ENCODE measurements around the gene TSPEAR. TPM values are rescaled to one million over a fixed set of nuclear protein-coding genes. Genes with fewer than 3 reads are reported as not detected.
"Not testable (repeated sequence)": the region's sequence is repeated elsewhere in the genome, so short reads cannot be mapped to it uniquely, and the experiment has no call there.

The TSPEAR gene
- total RNA-seq, 1 experiment from 2014 or later: not detected

GRCh38 chr21:44507673-44508425 lies 203.5 kb downstream of the TSPEAR start:
- in situ Hi-C loops (cut with HindIII; ENCODE audit: low pct_unique_long_range_greater_than_20kb, low sequenced_read_pairs): no loop called here
- no peak for DNase-seq (ENCODE audit: low read depth, low spot score)

DNA sequence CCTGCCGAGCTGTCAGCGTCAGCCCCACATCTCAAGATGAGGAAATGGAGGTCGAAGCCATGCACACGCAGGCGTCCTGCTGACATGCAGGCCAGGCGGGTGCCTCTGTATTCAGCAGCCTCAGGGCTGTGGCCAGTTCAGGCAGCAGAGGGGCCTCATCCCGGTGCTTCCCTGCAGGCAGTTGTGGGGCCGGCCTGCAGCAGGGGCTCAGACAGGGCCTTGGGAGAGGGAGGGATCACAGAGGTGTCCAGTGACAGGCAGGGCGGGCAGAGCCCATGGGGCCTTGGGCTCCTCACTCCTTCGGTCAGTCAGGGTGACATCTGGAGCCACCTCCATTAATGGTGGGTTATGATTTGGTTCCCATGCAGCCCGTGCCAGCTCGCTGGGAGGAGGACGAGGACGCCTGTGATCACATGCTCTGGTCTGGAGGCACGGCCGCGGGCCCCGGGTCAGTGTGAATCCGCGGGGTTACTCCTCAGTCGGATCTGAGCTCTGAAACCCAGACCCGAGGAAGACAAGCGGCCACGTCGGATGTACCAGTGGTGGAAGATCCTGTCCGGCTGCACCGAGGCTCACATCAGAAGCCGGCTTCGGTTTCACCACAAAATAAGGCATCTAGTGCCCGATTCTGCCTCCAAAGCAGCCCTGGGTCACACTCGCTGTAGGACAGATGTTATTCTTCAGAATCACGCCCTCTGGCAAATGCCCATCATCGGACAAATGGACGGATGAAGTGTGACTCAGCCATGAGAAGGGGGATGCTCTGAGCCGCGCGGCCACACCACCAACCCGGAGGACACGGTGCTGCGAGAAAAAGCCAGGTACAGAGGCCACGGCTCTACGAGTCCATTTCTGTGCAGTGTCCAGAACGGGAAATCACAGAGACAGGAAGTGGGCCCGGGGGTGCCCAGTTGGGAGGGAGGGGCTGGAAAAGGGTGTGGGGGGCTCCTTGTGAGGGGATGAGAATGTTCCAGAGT lies 204.8 kb downstream of the TSPEAR start:
- no peak for DNase-seq (ENCODE audit: low read depth, low spot score)
- in situ Hi-C loops (cut with HindIII; ENCODE audit: low pct_unique_long_range_greater_than_20kb, low sequenced_read_pairs): no loop called here

- in situ Hi-C loops (cut with HindIII; ENCODE audit: low pct_unique_long_range_greater_than_20kb, low sequenced_read_pairs): no loop called here
- no peak for DNase-seq (ENCODE audit: low read depth, low spot score)
Observed at GRCh38 chr21:44505673-44506278, 205.6 kb downstream of the TSPEAR start.

GRCh38 chr21:44503901-44504399 lies 207.4 kb downstream of the TSPEAR start:
- no peak for DNase-seq (ENCODE audit: low read depth, low spot score)
- in situ Hi-C loops (cut with HindIII; ENCODE audit: low pct_unique_long_range_greater_than_20kb, low sequenced_read_pairs): no loop called here

- in situ Hi-C loops (cut with HindIII; ENCODE audit: low pct_unique_long_range_greater_than_20kb, low sequenced_read_pairs); DNase-seq (ENCODE audit: low read depth, low spot score): not testable (repeated sequence)
Observed at GRCh38 chr21:44503006-44503889, 208.1 kb downstream of the TSPEAR start.

DNA sequence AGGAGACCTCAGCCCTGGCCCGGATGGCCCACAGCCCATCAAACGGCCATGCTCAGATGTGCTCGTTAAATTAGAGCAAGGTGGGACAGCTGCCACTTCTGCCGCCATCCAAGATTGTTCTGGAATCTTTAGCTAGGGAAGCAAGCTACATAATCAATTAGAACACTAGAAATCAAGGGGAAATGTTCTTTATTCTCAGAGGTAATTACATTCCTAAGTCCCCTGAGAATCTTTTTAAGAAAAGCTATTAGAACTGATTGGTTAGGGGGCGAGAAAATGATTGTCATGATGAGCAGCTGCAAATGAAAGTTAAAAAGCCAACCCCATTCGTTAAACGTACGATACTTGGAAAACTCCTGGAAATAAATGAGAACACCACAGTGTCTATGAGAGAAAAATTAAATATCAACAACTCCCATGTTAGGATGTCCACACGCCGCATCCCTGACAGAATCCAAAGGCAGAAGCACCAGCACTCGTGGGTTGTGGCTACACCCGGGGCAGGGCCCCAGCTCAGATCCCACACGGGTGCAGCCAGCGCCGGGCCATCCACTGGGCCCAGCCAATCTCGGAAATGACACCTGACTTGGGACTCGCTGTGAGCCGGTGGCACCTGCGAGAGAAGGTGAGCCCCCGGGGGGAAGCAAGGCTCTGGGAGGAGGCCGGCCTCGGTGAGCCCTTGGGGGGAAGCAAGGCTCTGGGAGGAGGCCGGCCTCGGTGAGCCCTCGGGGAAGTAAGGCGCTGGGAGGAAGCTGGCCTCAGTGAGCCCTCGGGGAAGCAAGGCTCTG lies 209.0 kb downstream of the TSPEAR start:
- in situ Hi-C loops (cut with HindIII; ENCODE audit: low pct_unique_long_range_greater_than_20kb, low sequenced_read_pairs): no loop called here
- no peak for DNase-seq (ENCODE audit: low read depth, low spot score)

DNA sequence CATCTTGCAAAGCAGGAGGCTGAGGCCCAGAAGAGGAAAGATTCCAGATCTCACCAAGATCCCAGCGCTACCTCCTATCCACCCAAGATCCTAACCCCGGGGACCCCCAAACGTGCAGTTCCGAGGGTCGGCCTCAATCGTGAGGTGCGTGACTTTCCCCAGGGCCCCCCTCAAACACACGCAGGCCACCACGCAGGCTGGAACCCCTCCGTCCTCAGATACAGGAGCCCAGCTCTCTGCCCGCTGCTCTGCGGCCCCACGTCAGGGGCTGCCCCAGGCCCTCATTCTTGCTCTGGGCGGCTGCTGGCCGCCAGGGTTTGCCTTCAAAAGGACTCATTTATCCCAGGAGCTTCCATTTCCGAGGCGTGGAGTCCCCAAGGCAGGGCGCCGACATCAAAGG lies 211.3 kb downstream of the TSPEAR start:
- DNase-seq (ENCODE audit: low read depth, low spot score): no peak
- in situ Hi-C loops (cut with HindIII; ENCODE audit: low pct_unique_long_range_greater_than_20kb, low sequenced_read_pairs): no loop called here

DNA sequence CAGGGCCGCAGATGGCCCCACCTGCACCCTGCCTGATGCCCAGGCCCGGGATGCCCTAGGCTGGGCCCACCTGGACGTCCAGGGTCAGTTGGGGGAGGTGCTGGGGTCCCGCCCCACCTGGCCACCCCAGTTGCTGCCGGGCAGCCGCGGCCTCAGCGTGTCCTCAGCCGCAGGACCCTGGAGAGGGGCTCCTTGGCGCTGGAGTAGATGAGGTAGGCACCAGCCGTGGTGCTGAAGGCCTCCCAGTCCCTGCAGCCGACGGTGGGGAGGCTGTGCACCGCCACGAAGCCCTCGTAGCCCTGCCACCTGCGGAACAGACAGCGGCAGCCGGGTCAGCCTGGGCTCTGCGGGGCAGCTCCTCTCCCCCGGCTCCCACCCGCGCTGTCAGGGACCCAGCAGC lies 211.7 kb downstream of the TSPEAR start:
- in situ Hi-C loops (cut with HindIII; ENCODE audit: low pct_unique_long_range_greater_than_20kb, low sequenced_read_pairs): no loop called here
- DNase-seq (ENCODE audit: low read depth, low spot score): no peak

DNA sequence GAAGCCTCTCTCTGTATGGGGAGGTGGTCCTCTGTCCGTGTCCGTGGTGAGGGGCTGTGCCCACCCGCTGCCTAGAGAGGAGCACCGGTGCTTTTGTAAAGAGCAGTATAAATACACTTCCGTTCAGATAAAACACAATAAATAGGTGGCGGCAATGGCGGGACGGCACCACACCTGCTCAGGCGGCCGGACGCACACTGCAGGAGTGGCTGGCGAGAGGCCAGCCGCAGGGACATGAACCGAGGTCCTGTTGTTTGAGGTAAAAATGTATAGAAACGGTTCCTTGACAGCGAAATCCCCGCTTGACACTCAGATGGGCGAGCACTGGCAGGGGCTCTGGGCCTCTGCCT lies 212.2 kb downstream of the TSPEAR start:
- in situ Hi-C loops (cut with HindIII; ENCODE audit: low pct_unique_long_range_greater_than_20kb, low sequenced_read_pairs): no loop called here
- no peak for DNase-seq (ENCODE audit: low read depth, low spot score)

- no peak for DNase-seq (ENCODE audit: low read depth, low spot score)
- in situ Hi-C loops (cut with HindIII; ENCODE audit: low pct_unique_long_range_greater_than_20kb, low sequenced_read_pairs): no loop called here
Observed at GRCh38 chr21:44498280-44499210, 212.8 kb downstream of the TSPEAR start.

DNA sequence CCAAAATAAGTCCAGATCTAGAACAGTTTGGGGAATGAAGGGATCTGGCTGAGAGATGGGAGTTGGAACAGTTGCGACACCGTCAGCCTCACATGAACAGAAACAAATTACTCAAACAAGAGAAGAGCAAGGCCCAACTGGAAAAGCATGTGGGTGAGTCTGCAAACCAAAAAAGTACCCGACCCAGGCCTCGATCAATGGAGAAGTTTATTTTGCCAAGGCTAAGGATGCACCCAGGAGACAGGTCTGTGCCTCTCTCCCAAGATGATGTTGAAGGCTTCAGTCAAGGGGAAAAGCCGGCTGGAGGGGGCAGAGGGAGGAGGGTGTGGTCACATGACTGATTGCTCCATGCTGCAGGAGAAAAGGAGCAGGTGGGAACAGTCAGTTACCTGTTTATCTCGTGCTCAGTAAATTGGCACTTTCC lies 213.7 kb downstream of the TSPEAR start:
- no peak for DNase-seq (ENCODE audit: low read depth, low spot score)
- in situ Hi-C loops (cut with HindIII; ENCODE audit: low pct_unique_long_range_greater_than_20kb, low sequenced_read_pairs): no loop called here

DNA sequence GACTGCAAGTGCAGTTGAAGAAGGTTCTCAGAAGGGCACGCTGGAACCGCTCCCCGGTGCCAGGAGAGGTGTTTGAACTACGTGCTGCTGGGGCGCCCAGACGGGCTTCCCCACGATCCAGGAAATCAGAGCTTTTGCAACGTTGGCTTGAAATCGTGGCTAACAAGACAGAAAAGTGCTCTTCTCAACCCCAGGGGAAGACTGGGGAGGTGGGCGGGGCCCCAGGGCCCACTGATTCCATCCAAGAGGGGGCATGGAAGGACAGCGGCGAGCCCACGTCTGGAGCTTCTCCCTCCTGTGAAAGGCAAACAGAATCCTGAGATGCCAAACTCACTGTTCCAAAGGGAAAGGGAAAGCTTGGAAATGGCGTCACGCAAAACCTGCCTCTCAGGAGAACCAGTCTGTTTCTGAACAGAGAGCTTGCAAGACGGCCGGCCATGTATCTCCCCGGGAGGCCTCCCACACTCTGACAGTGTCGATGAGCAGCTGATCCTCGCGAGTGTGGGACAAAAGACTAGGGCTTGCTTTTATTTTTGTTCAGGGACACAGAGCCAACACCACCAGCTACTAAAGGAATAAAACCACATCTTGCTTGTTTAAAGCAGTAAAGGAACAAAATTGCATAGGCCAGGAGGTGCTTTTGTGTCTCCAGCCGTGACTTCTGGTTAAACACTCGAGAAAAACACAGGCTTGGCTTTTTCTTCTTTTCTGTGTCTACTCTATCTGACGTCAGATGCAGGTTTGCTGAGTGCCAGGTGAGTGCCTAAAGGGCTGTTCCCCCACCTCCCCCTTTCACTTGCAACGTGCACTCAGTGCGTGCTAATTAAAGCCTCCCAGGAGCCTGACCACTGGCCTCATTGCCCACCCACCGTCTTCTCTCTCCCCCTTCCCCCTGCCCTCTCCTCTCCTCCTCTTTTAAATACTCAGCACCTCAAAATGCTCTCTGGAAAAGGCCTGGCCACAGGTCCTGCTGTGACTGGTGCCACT lies 214.5 kb downstream of the TSPEAR start:
- in situ Hi-C loops (cut with HindIII; ENCODE audit: low pct_unique_long_range_greater_than_20kb, low sequenced_read_pairs): no loop called here
- no peak for DNase-seq (ENCODE audit: low read depth, low spot score)

- in situ Hi-C loops (cut with HindIII; ENCODE audit: low pct_unique_long_range_greater_than_20kb, low sequenced_read_pairs): no loop called here
- no peak for DNase-seq (ENCODE audit: low read depth, low spot score)
Observed at GRCh38 chr21:44495611-44496563, 215.5 kb downstream of the TSPEAR start.

DNA sequence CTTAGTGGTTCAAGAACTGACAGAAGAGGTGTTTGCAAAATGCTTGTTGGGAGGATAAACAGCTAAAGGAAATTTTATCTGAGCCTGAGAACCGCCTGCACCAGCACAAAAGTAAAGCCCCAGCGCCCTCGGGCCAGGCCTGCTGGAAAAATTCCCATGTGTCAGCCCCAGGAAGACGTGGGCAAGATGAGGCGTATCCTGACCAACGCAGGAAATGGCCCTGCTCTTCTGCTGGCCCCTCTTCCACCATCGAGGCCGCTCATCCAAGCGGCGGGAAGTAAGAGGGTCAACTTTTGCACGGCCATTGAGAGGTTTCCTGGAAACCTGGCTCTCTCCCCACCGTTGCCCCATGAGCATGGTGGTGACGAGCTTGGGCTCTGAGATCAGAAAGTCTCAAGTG lies 216.4 kb downstream of the TSPEAR start:
- in situ Hi-C loops (cut with HindIII; ENCODE audit: low pct_unique_long_range_greater_than_20kb, low sequenced_read_pairs): no loop called here
- no peak for DNase-seq (ENCODE audit: low read depth, low spot score)
